Jurkat, Clone E6-1 (cell line): ENCODE measurements around the gene NMNAT2.
"Not testable (repeated sequence)": the region's sequence is repeated elsewhere in the genome, so short reads cannot be mapped to it uniquely, and the experiment has no call there.

Experiments used
- DNase-seq: peaks from one replicate; pipeline ENCODE4 v3.0.0-alpha.2; 2011; ENCODE audit warnings: low read depth, low spot score
- H3K4me3 ChIP-seq: 2 replicates; pipeline ENCODE4 v1.5.1; 2011; ENCODE audit warnings: mild to moderate bottlenecking, low read length, control low read depth, moderate library complexity

NMNAT2 gene

GRCh38 chr1:183248989-183249691, 169.0 kb downstream of the NMNAT2 start:
- H3K4me3 ChIP-seq = no peak overlapping the region
- no peak for DNase-seq

DNA sequence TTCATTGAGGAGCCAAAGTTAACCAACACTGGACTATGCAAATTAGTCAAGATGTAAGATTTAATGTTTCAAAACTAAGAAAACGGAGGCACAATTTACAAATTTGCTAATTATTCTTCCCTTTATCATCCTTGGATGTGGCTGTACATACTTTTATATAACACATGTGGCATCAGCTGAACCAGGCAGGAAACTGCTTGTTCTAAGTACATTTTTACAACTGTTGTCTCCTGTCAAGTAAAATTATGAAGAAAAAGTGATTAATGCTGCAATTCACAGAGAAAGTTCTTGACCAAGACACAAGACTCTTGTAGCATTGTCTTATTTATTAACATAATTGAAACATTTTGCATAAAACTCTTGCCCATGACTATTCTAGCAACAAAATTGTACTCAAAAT, 170.2 kb downstream of the NMNAT2 start:
- H3K4me3 ChIP-seq = no peak overlapping the region
- no peak for DNase-seq

GRCh38 chr1:183247484-183247883, 170.7 kb downstream of the NMNAT2 start:
- no peak for DNase-seq
- no peak overlapping the region for H3K4me3 ChIP-seq

DNA sequence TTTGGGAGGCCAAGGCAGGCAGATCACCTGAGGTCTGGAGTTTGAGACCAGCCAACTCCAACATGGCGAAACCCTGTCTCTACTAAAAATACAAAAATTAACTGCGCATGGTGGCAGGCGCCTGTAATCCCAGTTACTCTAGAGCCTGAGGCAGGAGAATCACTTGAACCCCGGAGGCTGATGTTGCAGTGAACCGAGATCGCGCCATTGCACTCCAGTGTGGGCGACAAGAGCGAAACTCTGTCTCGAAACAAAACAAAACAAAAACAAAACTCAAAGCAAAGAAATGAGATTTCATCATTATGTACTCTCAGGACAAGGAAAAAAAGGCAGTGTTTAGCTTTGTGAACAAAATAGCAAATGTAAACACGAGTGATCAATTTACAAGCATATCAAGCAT, 171.1 kb downstream of the NMNAT2 start:
- no peak for DNase-seq
- no peak overlapping the region for H3K4me3 ChIP-seq

DNA sequence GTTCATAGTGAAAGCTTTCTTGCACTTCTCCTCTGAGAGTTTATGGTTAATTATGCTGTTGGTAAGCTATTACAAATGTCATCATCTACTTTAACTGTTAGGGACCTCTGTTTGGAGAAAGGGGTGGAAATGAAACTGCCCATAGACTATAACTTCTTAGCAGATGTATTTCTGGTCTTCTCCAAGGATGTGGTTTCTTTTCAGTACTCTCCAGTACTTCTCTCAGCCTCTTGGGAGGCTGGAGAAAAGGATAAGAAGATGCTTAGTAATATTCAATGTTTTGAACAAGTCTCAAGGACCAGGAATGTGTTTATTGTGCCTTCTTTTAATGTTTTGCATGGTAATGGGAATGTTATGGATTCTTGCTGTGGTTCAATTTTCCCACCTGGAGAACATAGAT, 171.7 kb downstream of the NMNAT2 start:
- DNase-seq = no peak
- no peak overlapping the region for H3K4me3 ChIP-seq

- DNase-seq = no peak
- no peak overlapping the region for H3K4me3 ChIP-seq
Measured at GRCh38 chr1:183245357-183245756, 172.8 kb downstream of the NMNAT2 start.

DNA sequence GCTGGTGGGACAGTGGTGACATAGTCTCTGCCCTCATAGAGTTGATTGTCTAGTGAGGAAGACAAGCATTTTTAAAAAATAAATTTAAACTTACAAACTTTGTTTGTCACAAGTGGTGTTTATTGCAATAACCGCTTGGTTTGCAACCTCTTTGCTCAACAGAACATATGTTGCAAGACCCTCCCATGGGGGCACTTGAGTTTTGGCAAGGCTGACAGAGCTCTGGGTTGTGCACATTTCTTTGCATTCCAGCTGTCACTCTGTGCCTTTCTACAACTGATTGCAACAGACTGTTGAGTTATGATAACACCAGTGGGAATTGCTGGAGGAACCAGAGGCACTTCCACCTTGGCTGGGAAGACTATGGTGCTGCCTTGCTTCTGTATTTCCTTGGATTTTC, 173.7 kb downstream of the NMNAT2 start:
- no peak for DNase-seq
- no peak overlapping the region for H3K4me3 ChIP-seq

DNA sequence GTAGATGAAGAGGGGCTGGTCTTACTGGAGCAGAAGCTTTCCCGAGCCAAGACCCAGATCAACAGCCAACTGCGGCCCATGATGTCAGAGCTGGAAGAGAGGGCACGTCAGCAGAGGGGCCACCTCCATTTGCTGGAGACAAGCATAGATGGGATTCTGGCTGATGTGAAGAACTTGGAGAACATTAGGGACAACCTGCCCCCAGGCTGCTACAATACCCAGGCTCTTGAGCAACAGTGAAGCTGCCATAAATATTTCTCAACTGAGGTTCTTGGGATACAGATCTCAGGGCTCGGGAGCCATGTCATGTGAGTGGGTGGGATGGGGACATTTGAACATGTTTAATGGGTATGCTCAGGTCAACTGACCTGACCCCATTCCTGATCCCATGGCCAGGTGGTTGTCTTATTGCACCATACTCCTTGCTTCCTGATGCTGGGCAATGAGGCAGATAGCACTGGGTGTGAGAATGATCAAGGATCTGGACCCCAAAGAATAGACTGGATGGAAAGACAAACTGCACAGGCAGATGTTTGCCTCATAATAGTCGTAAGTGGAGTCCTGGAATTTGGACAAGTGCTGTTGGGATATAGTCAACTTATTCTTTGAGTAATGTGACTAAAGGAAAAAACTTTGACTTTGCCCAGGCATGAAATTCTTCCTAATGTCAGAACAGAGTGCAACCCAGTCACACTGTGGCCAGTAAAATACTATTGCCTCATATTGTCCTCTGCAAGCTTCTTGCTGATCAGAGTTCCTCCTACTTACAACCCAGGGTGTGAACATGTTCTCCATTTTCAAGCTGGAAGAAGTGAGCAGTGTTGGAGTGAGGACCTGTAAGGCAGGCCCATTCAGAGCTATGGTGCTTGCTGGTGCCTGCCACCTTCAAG, 174.8 kb downstream of the NMNAT2 start:
- no peak overlapping the region for H3K4me3 ChIP-seq
- DNase-seq = no peak

GRCh38 chr1:183242556-183242955, 175.6 kb downstream of the NMNAT2 start:
- DNase-seq = no peak
- no peak overlapping the region for H3K4me3 ChIP-seq

GRCh38 chr1:183241471-183241870, 176.7 kb downstream of the NMNAT2 start:
- no peak for DNase-seq
- no peak overlapping the region for H3K4me3 ChIP-seq

- H3K4me3 ChIP-seq, DNase-seq: not testable (repeated sequence)
Measured at GRCh38 chr1:183240853-183241252, 177.3 kb downstream of the NMNAT2 start.

GRCh38 chr1:183240526-183240825, 177.7 kb downstream of the NMNAT2 start:
- H3K4me3 ChIP-seq = no peak overlapping the region

GRCh38 chr1:183239793-183240525, 178.2 kb downstream of the NMNAT2 start:
- no peak for DNase-seq
- no peak overlapping the region for H3K4me3 ChIP-seq

More at GRCh38 chr1:183240526-183240825, 177.7 kb downstream of the NMNAT2 start:
- no peak for DNase-seq

DNA sequence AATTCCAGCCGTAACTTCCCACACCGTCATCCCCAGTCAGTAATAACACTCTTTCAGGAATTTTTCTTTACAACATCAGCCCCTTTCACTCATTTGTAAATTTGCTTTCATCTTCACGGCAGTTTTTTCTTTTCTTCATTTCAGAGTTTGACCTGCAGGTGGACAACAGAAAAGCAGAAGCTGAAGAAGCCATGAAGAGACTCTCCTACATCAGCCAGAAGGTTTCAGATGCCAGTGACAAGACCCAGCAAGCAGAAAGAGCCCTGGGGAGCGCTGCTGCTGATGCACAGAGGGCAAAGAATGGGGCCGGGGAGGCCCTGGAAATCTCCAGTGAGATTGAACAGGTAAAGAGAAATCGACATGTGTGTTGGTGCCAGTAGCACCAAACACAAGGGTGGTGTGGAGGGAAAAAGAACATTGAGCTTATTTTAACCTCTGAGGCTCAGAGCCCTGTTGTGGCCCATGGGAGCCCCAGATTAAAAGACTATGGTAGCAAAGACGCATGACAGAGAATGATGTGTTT, 178.9 kb downstream of the NMNAT2 start:
- no peak overlapping the region for H3K4me3 ChIP-seq
- no peak for DNase-seq

DNA sequence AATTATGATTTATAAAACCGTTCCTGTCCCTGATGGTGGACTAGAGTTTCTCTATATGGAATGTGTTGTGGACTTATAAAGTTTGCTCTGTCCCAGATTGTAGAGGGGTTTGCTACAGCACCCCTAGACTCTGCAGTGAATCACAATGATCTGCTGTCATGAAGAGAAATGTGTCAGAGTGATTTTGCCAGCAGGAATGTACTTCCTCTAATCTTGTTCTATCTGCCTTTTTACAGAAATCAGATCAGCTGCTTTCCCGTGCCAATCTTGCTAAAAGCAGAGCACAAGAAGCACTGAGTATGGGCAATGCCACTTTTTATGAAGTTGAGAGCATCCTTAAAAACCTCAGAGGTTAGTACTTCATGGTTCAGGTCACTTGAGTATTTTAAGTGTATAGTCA, 180.1 kb downstream of the NMNAT2 start:
- no peak overlapping the region for H3K4me3 ChIP-seq
- no peak for DNase-seq

GRCh38 chr1:183237046-183237445, 181.1 kb downstream of the NMNAT2 start:
- DNase-seq = no peak

GRCh38 chr1:183236158-183236725, 181.9 kb downstream of the NMNAT2 start:
- H3K4me3 ChIP-seq = no peak overlapping the region

More at GRCh38 chr1:183237046-183237445, 181.1 kb downstream of the NMNAT2 start:
- H3K4me3 ChIP-seq = no peak overlapping the region

DNA sequence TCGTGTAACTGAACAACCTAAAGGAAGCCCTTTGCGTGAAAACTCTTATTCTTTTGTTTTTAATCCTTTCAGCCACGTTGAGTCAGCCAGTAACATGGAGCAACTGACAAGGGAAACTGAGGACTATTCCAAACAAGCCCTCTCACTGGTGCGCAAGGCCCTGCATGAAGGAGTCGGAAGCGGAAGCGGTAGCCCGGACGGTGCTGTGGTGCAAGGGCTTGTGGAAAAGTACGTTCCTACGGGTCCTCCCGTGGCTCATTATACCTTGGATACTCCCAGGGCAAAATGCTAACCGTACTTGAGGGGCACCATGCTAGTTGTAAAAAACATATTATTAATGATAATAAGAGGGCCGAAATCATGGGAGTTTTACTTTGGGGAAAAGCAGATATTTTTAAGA, 182.7 kb downstream of the NMNAT2 start:
- DNase-seq = no peak

More at GRCh38 chr1:183236158-183236725, 181.9 kb downstream of the NMNAT2 start:
- no peak for DNase-seq

More for the DNA sequence above, 182.7 kb downstream of the NMNAT2 start:
- no peak overlapping the region for H3K4me3 ChIP-seq
